ENCODE data around the gene RNF182.

DNA sequence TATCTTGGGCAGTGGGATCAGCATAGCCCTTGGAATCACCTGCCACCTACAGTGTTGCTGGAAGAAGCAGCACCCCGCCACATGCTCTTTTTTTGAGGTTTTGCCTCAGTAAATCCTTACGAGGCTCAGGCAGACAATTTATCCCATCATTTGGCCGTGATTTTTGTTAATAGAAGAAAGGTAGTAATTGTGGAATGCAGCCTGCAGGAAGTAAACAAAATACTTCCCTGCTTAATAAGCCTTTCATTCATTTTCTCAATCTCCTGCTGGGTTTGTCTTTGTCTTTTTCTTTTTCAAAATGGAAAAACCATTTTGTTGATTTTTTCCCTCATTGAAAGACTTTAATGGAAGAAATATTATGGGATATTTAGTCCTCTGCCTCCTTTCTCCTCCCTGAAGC is 99.1 kb downstream of the RNF182 start:
- TF ChIP-seq, protein P1, sequence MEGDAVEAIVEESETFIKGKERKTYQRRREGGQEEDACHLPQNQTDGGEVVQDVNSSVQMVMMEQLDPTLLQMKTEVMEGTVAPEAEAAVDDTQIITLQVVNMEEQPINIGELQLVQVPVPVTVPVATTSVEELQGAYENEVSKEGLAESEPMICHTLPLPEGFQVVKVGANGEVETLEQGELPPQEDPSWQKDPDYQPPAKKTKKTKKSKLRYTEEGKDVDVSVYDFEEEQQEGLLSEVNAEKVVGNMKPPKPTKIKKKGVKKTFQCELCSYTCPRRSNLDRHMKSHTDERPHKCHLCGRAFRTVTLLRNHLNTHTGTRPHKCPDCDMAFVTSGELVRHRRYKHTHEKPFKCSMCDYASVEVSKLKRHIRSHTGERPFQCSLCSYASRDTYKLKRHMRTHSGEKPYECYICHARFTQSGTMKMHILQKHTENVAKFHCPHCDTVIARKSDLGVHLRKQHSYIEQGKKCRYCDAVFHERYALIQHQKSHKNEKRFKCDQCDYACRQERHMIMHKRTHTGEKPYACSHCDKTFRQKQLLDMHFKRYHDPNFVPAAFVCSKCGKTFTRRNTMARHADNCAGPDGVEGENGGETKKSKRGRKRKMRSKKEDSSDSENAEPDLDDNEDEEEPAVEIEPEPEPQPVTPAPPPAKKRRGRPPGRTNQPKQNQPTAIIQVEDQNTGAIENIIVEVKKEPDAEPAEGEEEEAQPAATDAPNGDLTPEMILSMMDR (IDR thresholded peaks at IDR 0.05) = no peak
- no peak for TF ChIP-seq POLR2A (IDR thresholded peaks at IDR 0.05)
